GM20431 (cell line): Measurements from ENCODE around the gene CIBAR2.

ENCODE experiments used
- in situ Hi-C: fragments of 300-500 bp; cut with MseI, MboI; formaldehyde crosslinking; loops from one replicate; pipeline ENCODE4 v1.15.0; 2020; ENCODE audit warnings: low sequenced_read_pairs; ENCODE audit not compliant: unreplicated experiment

The CIBAR2 gene

DNA sequence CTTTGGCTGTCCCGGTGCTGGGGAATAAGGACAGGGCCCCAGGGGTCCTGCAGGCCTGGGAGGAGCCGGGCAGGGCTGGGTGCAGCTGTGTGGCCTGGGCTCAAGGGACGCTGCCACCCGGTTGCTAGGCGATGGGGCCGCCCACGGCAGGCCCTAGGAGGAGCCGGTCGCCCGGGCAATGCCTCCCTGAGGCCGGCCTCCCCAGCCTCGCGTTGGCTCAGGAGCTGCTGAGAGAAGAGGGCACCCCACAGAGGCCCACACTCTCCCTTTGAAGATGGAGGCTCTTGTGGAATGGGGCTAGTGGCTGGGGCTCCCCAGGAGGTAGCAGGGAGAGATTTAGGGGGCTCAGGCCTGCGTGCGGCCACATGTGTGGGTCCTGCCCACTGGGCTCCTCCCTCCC, at the start of gene CIBAR2:
Gene CIBAR2, minus strand, starts transcription at position 109 of the 400 bp plus-strand sequence. CDS start 120 bp downstream, outside the sequence.
- in situ Hi-C loops, result no loop called here

DNA sequence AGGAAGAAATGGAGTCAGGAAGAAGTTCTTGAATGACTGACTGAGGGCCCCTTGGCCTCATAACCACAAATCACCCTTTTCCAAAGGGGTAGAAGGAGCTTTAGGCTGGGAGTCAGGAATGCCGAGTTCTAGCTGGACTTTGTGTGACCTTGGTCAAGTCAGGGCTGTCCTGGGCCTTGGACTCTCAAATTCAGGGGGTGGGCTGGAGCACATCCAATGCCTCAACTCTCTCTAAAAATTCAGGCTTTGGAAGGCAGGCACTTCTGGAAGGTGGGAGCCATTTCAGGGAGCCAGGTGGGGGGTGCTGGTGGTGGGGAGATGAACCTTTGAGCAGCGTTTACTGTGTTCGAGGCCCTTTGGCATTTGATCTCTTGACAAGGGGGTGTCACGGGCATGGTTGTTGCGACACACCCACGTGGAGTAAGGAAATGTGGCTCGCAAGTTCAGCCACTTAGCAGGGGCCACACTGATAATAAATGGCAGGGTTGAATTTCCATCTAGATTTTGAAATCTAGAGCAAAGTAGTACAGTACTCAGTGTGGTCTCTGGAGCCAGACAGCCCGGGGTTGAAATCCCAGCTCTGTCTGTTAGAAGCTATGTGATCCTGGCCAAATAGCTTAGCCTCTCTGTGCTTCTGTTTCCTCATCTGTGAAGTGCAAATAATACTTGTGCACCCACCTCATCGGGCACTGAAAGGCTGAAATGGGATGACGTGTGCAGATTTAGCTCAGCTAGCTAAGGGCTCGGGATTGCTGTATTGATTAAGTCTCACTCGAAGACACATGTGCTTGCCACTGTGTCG, 47.1 kb upstream of the CIBAR2 start:
- in situ Hi-C loops, result no loop called here

DNA sequence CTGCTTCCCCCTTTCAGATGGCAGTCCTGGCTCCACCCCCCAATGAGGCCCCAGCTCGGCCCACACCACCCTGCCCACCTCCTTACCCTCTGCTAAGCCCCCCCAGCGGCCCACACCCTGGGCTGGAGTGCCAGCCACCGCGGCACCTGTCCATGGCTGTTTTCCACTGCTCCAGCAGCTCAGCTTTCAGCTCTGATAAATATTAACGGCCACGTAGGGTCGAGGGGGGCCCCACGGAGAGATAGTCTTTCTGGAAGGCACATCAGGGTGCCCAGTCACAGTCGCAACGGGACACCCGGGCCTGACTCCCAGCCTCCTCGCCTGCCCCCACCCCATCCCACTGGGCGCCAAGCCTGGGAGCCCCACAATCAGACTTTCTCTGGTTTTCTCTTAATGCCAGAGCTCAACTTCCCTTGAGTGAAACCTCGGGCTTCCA, 46.5 kb upstream of the CIBAR2 start:
- in situ Hi-C loops, result no loop called here

DNA sequence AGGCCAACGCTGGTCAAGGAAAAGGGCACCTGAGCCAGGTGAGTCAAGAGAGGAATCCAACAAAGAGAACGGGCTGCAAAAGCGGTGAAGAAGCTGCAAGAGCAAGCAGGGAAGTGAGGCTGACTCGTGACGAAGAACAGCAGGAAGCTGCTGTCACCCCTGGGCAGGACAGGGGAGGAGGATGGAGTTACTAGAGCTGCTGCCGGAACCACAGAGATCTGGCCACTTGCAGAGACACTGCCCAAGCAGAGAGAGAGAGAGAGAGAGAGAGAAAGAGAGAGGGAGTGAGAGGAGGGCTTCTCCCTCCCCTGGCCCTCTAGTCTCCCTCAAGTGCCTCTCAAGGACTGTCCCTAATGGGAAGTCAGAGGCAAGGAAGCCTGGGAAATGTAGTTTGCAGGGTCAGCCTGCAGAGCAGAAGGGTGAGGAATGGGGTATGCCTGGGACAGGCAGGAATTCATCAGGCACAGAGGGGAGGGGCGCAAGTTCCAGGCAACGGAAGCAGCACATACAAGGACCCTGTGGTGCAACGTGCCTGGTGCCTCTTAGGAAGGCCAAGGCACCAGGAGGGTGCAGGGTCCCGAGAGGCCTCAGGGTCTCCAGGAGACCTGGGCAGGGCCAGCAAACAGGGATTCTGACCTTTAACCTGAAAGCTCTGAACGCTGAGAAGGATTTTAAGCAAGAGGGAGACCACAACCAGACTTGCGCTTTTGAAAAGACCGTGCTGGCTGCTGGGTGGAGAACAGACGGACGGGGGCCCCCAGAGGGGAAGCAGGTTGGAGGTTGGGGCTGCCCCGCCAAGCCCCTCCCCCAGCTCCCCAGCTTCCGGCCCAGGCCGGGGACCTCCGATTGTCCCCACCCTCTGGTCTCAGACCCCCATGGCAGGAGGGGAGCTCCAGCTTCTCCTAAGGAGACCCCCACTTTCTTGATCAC, 45.8 kb upstream of the CIBAR2 start:
- in situ Hi-C loops, result no loop called here

DNA sequence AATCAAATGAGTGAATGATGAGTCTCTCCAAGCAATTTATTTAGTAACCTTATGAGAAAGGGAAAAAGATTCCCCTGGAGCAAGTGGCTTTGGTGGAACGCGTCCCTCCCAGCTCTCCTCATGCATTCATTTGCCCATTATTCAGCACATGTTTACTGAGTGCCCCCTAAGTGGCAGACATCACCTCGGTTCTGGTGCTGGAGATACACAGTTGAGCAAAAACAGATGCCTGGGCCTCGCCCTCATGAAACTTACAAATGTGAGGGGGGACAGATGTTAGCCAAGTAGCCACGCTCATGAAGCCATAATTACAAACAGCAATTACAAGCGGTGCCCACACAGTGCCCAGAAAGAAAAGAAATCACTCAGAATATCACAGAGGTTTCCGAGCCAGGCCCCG, 45.1 kb upstream of the CIBAR2 start:
- in situ Hi-C loops, result no loop called here

DNA sequence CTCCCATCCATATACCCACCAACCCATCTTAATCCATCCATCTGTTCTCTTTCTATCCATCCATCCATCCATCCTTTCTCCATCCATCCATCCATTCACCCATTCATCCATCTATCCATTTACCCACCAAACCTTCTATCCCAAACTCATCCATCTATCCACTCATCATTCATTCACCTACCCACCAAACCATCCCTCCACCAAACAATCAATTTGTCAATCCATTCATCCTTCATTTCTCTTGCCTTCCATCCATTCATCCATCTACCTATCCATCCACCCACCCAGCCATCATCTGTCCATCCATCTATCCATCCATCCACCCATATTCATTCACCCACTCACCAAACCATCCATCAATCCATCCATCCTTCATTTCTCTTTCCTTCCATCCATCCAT, 44.6 kb upstream of the CIBAR2 start:
- in situ Hi-C loops, result no loop called here

DNA sequence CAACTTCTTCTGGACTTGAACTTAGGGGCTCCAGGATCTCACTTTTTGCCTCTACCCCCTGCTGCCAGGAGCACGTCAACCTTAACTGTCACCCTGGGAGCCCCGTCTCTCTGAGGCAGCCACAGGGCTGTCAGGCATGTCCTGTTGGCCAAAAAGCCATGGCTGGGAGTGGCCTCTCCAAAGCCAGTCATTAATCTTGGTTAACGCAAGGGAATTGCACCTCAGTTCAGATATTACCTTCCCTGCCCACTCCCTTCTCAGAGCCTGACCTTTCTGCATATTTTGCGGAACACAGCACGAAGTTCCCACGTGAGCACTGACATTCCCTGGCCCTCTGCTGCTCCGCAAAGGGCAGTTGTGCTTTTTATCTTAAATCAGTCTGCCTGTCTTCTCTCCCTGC, 44.2 kb upstream of the CIBAR2 start:
- in situ Hi-C loops, result no loop called here

DNA sequence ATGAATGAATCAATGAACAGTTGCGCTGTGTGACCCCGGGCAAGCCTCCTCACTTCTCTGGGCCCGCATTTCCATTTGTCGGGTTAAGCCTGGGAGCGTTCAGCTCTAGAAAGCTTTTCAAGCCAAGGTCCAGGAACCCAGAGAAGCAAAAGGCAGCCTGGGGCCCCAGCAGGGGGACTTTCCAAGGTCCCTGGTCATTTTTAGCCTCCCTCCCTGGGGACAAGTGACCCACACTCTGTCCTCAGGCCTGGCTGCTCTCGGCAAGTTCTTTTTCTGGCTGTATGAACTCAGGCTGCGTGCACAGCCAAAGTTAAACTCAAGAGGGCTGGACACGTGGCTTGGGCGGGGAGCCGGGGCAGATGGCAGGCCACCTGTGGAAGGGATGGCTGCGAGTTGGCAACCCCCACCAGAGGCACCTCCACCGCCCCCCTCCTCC, 41.4 kb upstream of the CIBAR2 start:
- in situ Hi-C loops, result no loop called here

DNA sequence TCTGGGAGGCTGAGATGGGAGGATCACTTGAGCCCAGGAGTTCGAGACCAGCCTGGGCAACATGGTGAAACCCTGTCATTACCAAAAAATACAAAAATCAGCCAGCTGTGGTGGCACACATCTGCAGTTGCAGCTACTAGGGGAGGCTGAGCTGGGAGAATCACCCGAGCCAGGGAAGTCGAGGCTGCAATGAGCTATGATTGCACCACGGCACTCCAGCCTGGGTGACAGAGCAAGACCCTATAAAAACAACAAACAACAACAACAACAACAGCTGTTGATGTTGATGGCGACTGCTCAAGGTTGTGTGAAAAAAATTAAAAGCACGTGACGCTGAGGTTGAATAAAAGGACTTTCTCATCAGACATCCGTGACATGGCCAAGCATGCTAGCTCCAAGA, 40.8 kb upstream of the CIBAR2 start:
- in situ Hi-C loops, result no loop called here

DNA sequence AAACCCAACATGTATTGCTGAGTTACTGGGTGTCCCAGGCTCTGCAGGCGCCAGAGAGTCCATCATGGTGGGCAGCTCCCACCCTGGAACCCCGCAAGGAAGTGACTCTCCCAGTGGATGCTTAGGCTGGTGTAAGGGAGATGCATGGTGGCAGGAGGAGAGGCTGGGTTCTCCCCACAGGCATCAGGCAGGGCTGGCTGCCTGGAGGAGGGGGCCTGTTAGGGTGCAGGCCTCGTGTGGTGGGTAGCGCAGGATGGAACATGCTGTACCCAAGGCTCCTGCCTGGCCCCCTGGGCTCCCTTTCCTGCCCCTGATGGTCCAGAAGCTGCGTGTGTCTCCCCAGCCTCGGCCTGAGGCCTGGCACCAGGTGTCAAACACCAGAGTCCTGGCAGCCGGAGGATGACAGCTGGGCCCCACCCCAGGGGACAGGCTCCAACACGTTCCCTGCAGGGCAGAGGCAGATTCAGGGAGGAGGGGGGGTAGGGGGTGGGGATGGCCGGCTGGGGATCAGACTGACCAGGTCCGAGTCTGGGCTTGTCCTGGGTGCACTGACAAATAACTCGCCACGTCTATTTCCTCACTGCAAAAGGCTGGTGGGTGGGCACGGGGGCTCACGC, 40.2 kb upstream of the CIBAR2 start:
- in situ Hi-C loops, result no loop called here

DNA sequence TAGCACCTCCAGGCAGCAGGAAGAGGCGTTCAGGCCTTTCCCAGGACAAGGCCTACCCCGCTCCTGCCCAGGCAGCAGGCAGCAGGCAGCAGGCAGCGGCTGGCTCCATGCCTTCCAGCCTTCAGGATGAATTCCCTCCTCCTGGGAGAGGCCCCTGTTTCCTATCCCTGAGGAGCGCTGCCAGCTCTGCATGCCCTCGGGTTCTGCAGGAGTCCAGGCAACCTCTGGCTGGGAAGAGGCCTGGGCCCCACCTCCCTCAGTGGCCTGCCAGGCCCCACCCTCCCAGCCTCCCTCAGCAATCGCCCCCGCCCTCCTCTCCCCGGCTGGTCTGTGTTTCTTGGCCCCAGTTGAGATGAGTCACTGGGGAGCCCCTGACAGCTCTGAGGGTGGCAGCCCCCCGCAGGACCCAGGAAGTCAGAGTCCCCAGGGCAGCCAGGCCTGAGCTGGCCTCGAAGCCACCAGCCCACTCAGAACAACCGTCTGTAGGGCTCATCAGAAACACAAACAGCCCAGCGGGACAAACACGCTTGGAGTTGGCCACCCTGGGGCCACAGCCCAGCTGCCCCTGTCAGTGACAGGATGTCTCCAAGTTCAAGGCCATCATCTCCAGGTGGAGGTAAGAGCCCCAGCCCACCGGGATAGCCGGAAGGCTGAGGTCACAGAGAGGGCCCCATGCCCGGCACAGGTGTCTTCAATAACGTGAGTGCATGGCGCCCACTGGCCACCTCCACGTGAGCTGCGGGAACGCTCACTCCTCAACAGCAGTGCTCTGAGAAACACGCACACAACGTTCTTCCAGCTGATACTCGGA, 39.5 kb upstream of the CIBAR2 start:
- in situ Hi-C loops, result no loop called here

DNA sequence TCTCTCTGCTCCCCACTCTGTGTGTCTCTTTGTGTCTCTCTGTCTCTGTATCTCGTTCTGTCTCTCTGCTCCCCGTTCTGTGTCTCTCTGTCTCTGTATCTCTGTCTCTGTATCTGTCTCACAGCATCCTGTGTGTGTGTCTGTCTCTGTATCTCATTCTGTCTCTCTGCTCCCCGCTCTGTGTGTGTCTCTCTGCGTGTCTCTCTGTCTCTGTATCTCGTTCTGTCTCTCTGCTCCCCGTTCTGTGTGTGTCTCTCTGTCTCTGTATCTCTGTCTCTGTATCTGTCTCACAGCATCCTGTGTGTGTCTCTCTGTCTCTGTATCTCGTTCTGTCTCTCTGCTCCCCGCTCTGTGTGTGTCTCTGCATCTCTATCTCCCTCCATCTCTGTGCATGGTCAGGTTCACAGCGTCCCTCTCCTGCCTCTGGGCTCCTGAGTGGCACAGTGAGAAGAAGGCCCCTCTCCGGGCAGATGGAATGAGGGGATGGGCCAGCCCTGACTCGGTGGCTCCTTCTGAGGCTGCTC, 38.9 kb upstream of the CIBAR2 start:
- in situ Hi-C loops, result no loop called here

DNA sequence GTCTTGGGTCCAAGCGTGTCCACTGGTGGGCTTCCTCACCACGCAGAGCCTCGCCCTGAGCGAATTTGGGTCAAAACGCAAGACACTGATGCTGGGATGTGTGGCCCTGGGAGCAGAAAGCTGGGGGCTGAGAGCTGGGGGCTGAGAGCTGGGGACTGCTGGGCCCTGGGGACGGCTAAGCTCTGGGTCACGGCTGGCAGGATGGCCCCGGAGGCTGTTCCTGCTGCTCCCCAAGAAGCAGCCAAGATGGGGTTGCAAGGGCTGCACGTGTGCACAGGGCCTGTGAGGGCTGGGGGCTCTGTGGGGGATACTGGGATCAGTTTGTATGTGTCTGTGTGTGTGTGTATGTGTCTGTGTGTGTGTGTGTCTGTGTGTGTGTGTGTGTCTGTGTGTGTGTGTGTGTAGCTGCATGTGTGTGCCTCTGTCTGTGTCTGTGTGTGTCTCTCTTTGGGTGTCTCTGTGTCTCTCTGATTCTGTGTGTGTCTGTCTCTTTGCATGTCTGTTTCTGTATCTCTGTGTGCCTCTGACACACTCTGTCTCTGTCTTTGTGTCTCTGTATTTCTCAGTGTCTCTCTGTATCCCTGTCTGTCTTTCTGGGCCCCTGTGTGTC, 38.2 kb upstream of the CIBAR2 start:
- in situ Hi-C loops, result no loop called here

DNA sequence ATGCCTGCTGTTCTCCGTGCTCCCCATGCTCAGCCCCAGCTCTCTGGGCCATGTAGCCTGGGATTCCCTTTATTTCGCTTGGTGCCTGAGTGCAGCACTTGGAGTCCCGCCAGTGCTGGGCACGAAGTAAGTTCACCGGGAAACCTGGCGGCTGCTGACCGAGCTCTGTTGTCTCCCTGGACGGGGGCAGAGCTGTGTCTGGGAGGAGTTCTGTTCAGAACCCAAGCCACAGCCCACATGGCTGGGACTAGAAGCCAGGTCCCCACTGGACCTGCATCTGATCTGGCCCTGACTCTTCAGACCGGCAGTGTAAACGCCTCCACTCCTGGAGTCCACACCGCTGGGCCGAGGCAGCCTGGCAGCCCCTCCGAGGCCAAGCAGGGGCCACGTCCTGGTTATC, 37.5 kb upstream of the CIBAR2 start:
- in situ Hi-C loops, result no loop called here

DNA sequence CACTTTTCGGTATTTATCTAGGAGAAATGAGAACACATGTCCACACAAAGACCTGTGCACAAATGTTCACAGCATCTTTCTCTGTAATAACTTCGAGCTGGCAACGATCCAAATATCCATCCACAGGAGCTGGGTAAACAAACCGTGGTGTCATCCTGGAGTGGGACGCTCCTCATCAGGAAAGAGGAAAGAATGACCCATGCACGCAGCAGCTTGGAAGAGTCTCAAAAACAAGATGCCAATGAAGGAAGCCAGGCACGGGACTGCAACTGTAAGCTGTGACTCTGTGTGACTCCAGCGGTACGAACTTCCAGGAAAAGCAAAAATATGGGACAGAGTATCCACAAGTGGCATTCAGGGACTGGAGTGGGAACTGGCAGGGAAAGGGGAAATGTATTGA, 36.7 kb upstream of the CIBAR2 start:
- in situ Hi-C loops, result no loop called here

DNA sequence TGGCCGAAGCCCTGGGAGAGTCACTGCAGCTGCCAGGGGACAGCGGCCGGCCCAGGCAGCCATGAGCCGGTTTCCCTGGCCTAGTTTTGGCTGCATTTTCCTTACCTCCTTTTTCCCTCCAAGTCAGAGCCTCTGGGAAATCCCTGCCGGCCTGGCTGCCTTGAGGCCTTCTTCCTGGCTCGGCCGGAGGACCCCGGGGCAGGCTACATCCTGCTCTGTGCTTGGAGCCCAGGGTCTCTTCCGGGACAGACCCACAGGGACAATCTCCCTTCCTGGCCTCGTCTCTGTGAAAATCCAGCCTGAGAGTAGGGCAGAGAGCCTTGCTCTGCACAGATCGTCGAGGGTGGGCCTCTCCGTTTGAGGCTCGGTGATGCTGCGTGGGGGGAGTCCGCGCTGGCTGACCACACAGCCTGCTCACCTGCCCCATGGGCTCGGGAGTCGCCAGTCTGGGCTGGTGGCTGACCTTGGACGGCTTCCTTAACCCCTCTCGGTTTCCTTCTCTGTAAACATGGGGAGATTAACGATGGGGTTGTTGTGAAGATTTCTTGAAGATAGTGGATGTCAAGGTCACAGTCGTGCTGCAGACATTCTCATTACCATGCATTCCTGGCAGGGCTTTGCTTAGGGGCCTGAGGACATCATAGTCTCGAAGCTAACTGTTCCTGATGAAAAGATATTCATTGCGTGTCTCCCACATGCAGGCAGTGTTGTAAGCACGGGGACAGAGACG, 34.8 kb upstream of the CIBAR2 start:
- in situ Hi-C loops, result no loop called here

DNA sequence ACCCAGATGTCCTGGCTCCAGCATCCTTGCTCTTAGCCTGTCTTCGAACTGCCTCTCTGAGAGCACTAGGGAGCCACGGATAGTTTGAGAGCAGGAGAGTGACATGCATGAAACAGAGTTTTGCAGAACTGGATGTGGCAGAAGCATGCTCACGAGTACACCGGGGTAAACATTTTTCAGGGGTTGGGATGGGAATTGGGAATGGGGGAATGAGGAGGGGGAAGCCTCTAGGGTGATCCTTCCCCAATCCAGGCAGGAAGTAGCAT, 34.2 kb upstream of the CIBAR2 start:
- in situ Hi-C loops, result no loop called here

DNA sequence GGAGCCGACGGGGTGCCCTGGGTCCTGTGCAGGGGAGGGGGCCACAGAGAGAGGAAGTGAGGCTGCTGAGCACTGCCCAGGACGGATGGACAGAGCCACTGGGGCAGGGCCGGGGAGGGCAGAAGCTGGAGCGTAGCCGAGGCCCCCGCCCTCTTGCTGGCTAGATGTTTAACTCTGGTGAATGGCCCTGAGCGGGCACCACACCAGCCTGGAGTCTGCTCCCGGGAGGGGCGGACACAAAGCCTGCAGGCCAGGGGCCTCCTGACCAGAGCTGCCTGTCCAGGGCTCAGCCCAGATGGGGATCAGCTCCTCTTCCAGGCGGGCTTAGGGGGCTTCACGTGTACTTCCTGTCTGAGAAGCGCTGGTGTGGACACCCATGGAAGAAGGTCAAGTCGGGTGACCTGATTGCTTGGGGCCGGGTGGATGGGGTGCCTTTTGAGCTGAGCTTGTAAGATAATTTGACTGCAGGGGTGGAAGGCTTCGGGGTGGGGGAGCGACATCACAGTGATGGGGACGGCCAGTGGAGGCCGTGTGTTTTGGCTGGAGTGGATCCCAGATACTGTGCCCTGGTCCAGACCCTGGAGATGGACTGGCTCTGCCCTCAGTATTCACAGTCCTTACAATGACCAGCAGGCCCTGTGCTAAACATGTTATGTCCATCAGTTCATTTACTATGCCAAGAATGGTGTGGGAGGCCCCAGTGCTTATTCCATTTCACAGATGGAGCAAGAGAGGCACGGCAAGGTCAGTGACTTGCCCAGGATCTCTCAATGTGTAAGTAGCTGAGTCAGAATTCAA, 33.7 kb upstream of the CIBAR2 start:
- in situ Hi-C loops, result no loop called here
